K562 (cell line): ENCODE data around the gene CCL2. TPM values are rescaled to one million over a fixed set of nuclear protein-coding genes. Genes with fewer than 3 reads are reported as not detected.

Experiments used
- CHD4 ChIP-seq: fragments of 200-600 bp; sonication (generic); IDR thresholded peaks from 3 replicates; pipeline ENCODE4 v1.6.1; 2012; ENCODE audit warnings: low read depth, mild to moderate bottlenecking, mixed read lengths, low read length, inconsistent platforms; ENCODE audit not compliant: insufficient read depth, insufficient replicate concordance, poor library complexity, severe bottlenecking
- EGR1 ChIP-seq: fragments of 450-650 bp; conservative IDR thresholded peaks from 2 replicates; pipeline ENCODE4 v1.6.1; 2017; ENCODE audit warnings: mild to moderate bottlenecking
- ZBTB40 ChIP-seq, 2 experiments: fragments of 450-650 bp in 1 of 2; sonication (generic) in 1 of 2; formaldehyde crosslinking in 1 of 2; IDR thresholded peaks; 2 replicates each; pipeline versions ENCODE4 v1.7.1 to v1.9.0; 2016 to 2022; ENCODE audit warnings: inconsistent platforms in 1 of 2, mild to moderate bottlenecking in 1 of 2, missing genetic modification reagents in 1 of 2
- ZNF561 ChIP-seq: fragments of 450-650 bp; formaldehyde crosslinking; conservative IDR thresholded peaks from 2 replicates; pipeline ENCODE4 v1.4.0; 2020; ENCODE audit warnings: mild to moderate bottlenecking, moderate library complexity
- polyA plus RNA-seq, 8 experiments: library from polyadenylated mRNA; depleted of rRNA in 4 of 8; stranded (reverse) in 5 of 8; unstranded in 3 of 8; fragments of >200 nt; fragmentation: Nextera tagmentation in 2 of 8; fragmentation: Illumina TruSeq in 1 of 8; extraction: Ambion mirVana in 2 of 8; extraction: Trizol in 1 of 8; gene quantifications; 2 replicates each; pipeline versions ENCODE4 v1.2.1 to v1.2.3, GENCODE V29; 2011 to 2014; ENCODE audit warnings: inconsistent platforms in 1 of 8, missing spikeins in 1 of 8
- total RNA-seq, 7 experiments: library from RNA; depleted of rRNA in 6 of 7; stranded (reverse); fragments of >200 nt in 6 of 7; fragmentation: Illumina TruSeq in 2 of 7; extraction: Trizol in 2 of 7; gene quantifications; 2 replicates each; pipeline versions ENCODE4 v1.2.1 to v1.2.3, GENCODE V29; 2011 to 2021; ENCODE audit warnings: low replicate concordance in 1 of 7
- TF ChIP-seq, protein P1 (sequence below): fragments of 250-450 bp; sonication (Bioruptor Pico); IDR thresholded peaks from 2 replicates; pipeline ENCODE4 v1.8.0; 2021; ENCODE audit warnings: moderate library complexity, mild to moderate bottlenecking, inconsistent platforms
- TF ChIP-seq, protein P2 (sequence below): fragments of 450-650 bp; conservative IDR thresholded peaks from 2 replicates; pipeline ENCODE4 v1.6.1; 2016; ENCODE audit warnings: missing genetic modification characterization, low read depth, mild to moderate bottlenecking, missing compliant biosample characterization, moderate library complexity

Gene CCL2
- total and polyA plus RNA-seq, 9 of the 15 experiments (the other 6 are each of a cell fraction or from before 2014, with no cell fraction given): 0.54 to 5.4 (median 0.88) TPM

DNA sequence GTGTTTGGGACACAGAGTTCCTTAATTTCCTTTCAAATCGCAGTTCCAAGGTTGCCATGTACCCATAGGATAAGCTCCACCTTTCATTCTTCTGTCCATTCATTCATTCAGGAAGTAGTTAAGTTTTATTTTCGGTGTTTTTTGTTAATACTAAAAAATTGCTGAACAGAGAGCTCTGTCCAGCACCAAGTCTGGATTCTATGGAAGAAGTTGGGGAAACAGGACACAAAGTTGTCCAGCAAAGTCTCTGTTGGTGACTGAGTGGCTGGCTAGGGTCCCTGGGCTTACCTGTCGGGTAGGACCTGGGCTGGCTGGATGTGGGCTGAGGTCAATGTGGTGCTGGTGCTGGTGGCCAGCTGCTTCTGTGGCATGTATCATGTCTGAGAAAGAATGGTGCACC is 17.6 kb upstream of the CCL2 start (continued):
- no peak for TF ChIP-seq CHD4
- TF ChIP-seq, protein P1, sequence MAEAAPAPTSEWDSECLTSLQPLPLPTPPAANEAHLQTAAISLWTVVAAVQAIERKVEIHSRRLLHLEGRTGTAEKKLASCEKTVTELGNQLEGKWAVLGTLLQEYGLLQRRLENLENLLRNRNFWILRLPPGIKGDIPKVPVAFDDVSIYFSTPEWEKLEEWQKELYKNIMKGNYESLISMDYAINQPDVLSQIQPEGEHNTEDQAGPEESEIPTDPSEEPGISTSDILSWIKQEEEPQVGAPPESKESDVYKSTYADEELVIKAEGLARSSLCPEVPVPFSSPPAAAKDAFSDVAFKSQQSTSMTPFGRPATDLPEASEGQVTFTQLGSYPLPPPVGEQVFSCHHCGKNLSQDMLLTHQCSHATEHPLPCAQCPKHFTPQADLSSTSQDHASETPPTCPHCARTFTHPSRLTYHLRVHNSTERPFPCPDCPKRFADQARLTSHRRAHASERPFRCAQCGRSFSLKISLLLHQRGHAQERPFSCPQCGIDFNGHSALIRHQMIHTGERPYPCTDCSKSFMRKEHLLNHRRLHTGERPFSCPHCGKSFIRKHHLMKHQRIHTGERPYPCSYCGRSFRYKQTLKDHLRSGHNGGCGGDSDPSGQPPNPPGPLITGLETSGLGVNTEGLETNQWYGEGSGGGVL (CRISPR knock-in tag): no peak
- TF ChIP-seq ZNF561: no peak
- TF ChIP-seq ZBTB40 (IDR thresholded peaks at IDR 0.05): no peak
- no peak for TF ChIP-seq ZBTB40 (CRISPR knock-in tag; IDR thresholded peaks at IDR 0.05)
- TF ChIP-seq EGR1: no peak
- TF ChIP-seq, protein P2, sequence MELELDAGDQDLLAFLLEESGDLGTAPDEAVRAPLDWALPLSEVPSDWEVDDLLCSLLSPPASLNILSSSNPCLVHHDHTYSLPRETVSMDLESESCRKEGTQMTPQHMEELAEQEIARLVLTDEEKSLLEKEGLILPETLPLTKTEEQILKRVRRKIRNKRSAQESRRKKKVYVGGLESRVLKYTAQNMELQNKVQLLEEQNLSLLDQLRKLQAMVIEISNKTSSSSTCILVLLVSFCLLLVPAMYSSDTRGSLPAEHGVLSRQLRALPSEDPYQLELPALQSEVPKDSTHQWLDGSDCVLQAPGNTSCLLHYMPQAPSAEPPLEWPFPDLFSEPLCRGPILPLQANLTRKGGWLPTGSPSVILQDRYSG (tag): no peak
